Heart left ventricle (tissue), 16 donors: ENCODE data around the gene ATF7. TPM values are rescaled to one million over a fixed set of nuclear protein-coding genes. Genes with fewer than 3 reads are reported as not detected.
A peak's percentile ranks its signal among the peaks of the same experiment; 100 is the strongest.

ENCODE experiments used
- ATAC-seq, 4 donors: fragments of 200-7000 bp; cut with Tn5 transposase; one replicate each; pipeline ENCODE4 v1.9.1; 2020 to 2022; ENCODE audit warnings: moderate library complexity in 4 of 4, mild to moderate bottlenecking in 3 of 4, moderate number of reproducible peaks in 1 of 4
- DNase-seq, 5 donors: peaks; one replicate each; pipeline ENCODE4 v3.0.0-alpha.2; 2020
- H3K27ac ChIP-seq, 12 donors: fragments of 200-600 bp; sonication (generic) in 4 of 12; one replicate each; pipeline versions ENCODE4 v1.5.0 to v1.8.0; 2016 to 2022; ENCODE audit warnings: mild to moderate bottlenecking in 2 of 12
- H3K27me3 ChIP-seq, 9 donors: fragments of 200-600 bp; sonication (generic) in 2 of 9; one replicate each; pipeline versions ENCODE4 v1.5.1 to v1.8.0; 2016 to 2022; ENCODE audit warnings: mild to moderate bottlenecking in 3 of 9
- H3K36me3 ChIP-seq, 9 donors: fragments of 200-600 bp; sonication (generic) in 2 of 9; one replicate each; pipeline versions ENCODE4 v1.5.0 to v1.8.0; 2018 to 2022; ENCODE audit warnings: mild to moderate bottlenecking in 2 of 9
- H3K4me1 ChIP-seq, 12 donors: fragments of 200-600 bp; sonication (generic) in 4 of 12; one replicate each; pipeline versions ENCODE4 v1.5.0 to v1.8.0; 2016 to 2022; ENCODE audit warnings: mild to moderate bottlenecking in 3 of 12
- H3K4me3 ChIP-seq, 12 donors: fragments of 200-600 bp; sonication (generic) in 4 of 12; one replicate each; pipeline versions ENCODE4 v1.5.0 to v1.8.0; 2017 to 2022; ENCODE audit warnings: mild to moderate bottlenecking in 9 of 12, moderate library complexity in 4 of 12
- H3K9me3 ChIP-seq, 12 donors: fragments of 200-600 bp; sonication (generic) in 4 of 12; one replicate each; pipeline versions ENCODE4 v1.5.0 to v1.8.0; 2016 to 2022; ENCODE audit warnings: mild to moderate bottlenecking in 1 of 12
- CTCF ChIP-seq, 12 donors: fragments of 200-600 bp; sonication (generic) in 4 of 12; IDR thresholded peaks; one replicate each; pipeline versions ENCODE4 v1.5.0 to v1.8.0; 2018 to 2022; ENCODE audit warnings: antibody characterized with exemption in 12 of 12, mild to moderate bottlenecking in 5 of 12
- POLR2A ChIP-seq, 2 donors: fragments of 450-650 bp; IDR thresholded peaks; one replicate each; pipeline ENCODE4 v1.6.1; 2017; ENCODE audit warnings: antibody characterized with exemption in 2 of 2, mild to moderate bottlenecking in 2 of 2, moderate library complexity in 2 of 2
- WGBS, 4 donors: extraction: QIAGEN DNeasy Blood & Tissue Kit in 2 of 4; methylation state at CpG; one replicate each; pipeline versions ENCODE4 v1.1.5 to v1.1.7; 2013 to 2018; 5-methylcytosine and 5-hydroxymethylcytosine counted together
- intact Hi-C, 10 donors: fragments of 100-400 bp; cut with DNase I; formaldehyde crosslinking; loops; one replicate each; pipeline versions ENCODE4 v1.11.1 to v1.14.2; 2022
- polyA plus RNA-seq, 2 donors: library from polyadenylated mRNA; stranded (reverse); fragments of 200-250 nt; gene quantifications; one replicate each; pipeline ENCODE4 v1.2.3, GENCODE V29; 2013
- total RNA-seq, 9 donors: library from RNA; depleted of rRNA in 2 of 9; stranded (reverse); fragments of >200 nt in 2 of 9; fragmentation: NEBNext Ultra II Directional in 3 of 9; extraction: Animal tissue kit (Norgen Biotek cat#: 25700) in 3 of 9; gene quantifications; one replicate each; pipeline versions ENCODE4 v1.1.0 to v1.2.4, GENCODE V29; 2016 to 2023
- donor health status: ischemic (EF 13 %, LVEDD 7.1; RV severe dilation, severe dysfunction).
- donor health status: healthy with polysubstance abuse.
- donor health status: DM: no; HTN: yes; CAD: no.
- donor health status: DM: no; HTN: no; CAD: no.
- donor health status: ischemic (EF 25% LVEDD 6.9; RV normal size, moderate dysfunction).
- donor health status: ischemic (EF 25% LVEDD 5.7; RV mildly dilated, moderate dysfunction).
- donor health status: healthy.
- donor health status: DM: yes; HTN: yes; CAD: no.
- donor health status: ischemic (EF 35%, LVEDD 5.7; RV mildly dilated, moderate dysfunction).
- donor health status: nonischemic (EF 11% LVEDD 7.7; RV severe dilation, severe dysfunction).
- donor health status: DM: yes; HTN: yes; CAD: no.
- donor health status: PGD.
- donor health status: ischemic (EF 29% LVEDD 5.4; RV normal size, mild dysfunction).
- donor health status: nonischemic (EF 23%, LVEDD 6.1; RV moderate dilation, normal function).

Gene ATF7
- total and polyA plus RNA-seq, 11 donors = 20.0 to 43.2 (median 31.8) TPM

GRCh38 chr12:53594897-53595615 is 31.1 kb downstream of the ATF7 start:
- ATAC-seq (no peak), DNase-seq (no peak)
- Histone ChIP-seq H3K36me3 (peaks cover 0 to 16% (median 6%) of the 10 kb centered on the region in 9 donors), H3K27ac (peak overlapping the region in 8 of 12 donors; percentile 13 to 84 (median 70)), H3K4me1 (peaks cover 0 to 82% (median 68%) of the 10 kb centered on the region in 12 donors), H3K27me3 (no peaks in the 10 kb centered on the region), H3K4me3 (no peak overlapping the region), H3K9me3 (no peaks in the 10 kb centered on the region)
- intact Hi-C loops = loop anchor here in 3 of 10 donors (5.0 kb wide), 3 partner anchors 38 to 82 kb away; partner anchors contain the start of gene ATP5MC2 (in 2 of the 3)
- WGBS, 4 donors = 79 to 87% (median 85%) methylated on average over 5 of the region's 5 CpGs
- no peak for TF ChIP-seq CTCF (IDR thresholded peaks at IDR 0.05)
- no peak for TF ChIP-seq POLR2A (IDR thresholded peaks at IDR 0.05)

GRCh38 chr12:53593707-53594106 is 32.5 kb downstream of the ATF7 start:
- no peak for TF ChIP-seq POLR2A (IDR thresholded peaks at IDR 0.05)
- no peak for TF ChIP-seq CTCF (IDR thresholded peaks at IDR 0.05)
- 85 to 92% (median 90%) methylated on average over 6 of the region's 6 CpGs for WGBS, 4 donors
- intact Hi-C loops = loop anchor here in 1 of 10 donors (5.0 kb wide), 1 partner anchor 51 kb away; no protein-coding TSS in a partner anchor
- H3K4me3 ChIP-seq = no peak overlapping the region
- peak overlapping the region in 3 of 12 donors; percentile 5 to 12 (median 6) for H3K27ac ChIP-seq
- peaks cover 0 to 3% (median 0%) of the 10 kb centered on the region in 9 donors for H3K36me3 ChIP-seq
- H3K9me3 ChIP-seq = no peaks in the 10 kb centered on the region
- peaks cover 0 to 93% (median 78%) of the 10 kb centered on the region in 12 donors for H3K4me1 ChIP-seq
- DNase-seq (no peak), ATAC-seq (no peak)
- no peaks in the 10 kb centered on the region for H3K27me3 ChIP-seq

GRCh38 chr12:53593031-53593430 is 33.2 kb downstream of the ATF7 start:
- DNase-seq (no peak), ATAC-seq (no peak)
- Histone ChIP-seq H3K4me1 (peaks cover 0 to 94% (median 77%) of the 10 kb centered on the region in 12 donors), H3K4me3 (no peak overlapping the region), H3K9me3 (no peaks in the 10 kb centered on the region), H3K27me3 (no peaks in the 10 kb centered on the region), H3K36me3 (peaks cover 0 to 6% (median 0%) of the 10 kb centered on the region in 9 donors), H3K27ac (peak overlapping the region in 3 of 12 donors; percentile 6 to 72 (median 29))
- intact Hi-C loops = loop anchor here in 1 of 10 donors (5.0 kb wide), 1 partner anchor 51 kb away; no protein-coding TSS in a partner anchor
- WGBS, 4 donors = 79 to 92% (median 86%) methylated on average over 1 of the region's 1 CpG
- TF ChIP-seq CTCF (IDR thresholded peaks at IDR 0.05) (no peak), POLR2A (IDR thresholded peaks at IDR 0.05) (no peak)

GRCh38 chr12:53592426-53592825 is 33.8 kb downstream of the ATF7 start:
- no peak for DNase-seq
- H3K4me3 ChIP-seq = no peak overlapping the region
- H3K9me3 ChIP-seq = no peaks in the 10 kb centered on the region
- TF ChIP-seq CTCF (IDR thresholded peaks at IDR 0.05) (no peak), POLR2A (IDR thresholded peaks at IDR 0.05) (no peak)
- H3K27me3 ChIP-seq = no peaks in the 10 kb centered on the region
- no peak for ATAC-seq
- H3K27ac ChIP-seq = peak overlapping the region in 9 of 12 donors; percentile 53 to 84 (median 71)
- intact Hi-C loops = loop anchor here in 1 of 10 donors (5.0 kb wide), 1 partner anchor 50 kb away; no protein-coding TSS in a partner anchor
- WGBS, 4 donors = 79 to 88% (median 83%) methylated on average over 1 of the region's 1 CpG
- peaks cover 0 to 7% (median 0%) of the 10 kb centered on the region in 9 donors for H3K36me3 ChIP-seq
- H3K4me1 ChIP-seq = peaks cover 0 to 91% (median 73%) of the 10 kb centered on the region in 12 donors
